Measurements from ENCODE around the gene NXT2.
"Not testable (repeated sequence)": the region's sequence is repeated elsewhere in the genome, so short reads cannot be mapped to it uniquely, and the experiment has no call there.

NXT2 gene

DNA sequence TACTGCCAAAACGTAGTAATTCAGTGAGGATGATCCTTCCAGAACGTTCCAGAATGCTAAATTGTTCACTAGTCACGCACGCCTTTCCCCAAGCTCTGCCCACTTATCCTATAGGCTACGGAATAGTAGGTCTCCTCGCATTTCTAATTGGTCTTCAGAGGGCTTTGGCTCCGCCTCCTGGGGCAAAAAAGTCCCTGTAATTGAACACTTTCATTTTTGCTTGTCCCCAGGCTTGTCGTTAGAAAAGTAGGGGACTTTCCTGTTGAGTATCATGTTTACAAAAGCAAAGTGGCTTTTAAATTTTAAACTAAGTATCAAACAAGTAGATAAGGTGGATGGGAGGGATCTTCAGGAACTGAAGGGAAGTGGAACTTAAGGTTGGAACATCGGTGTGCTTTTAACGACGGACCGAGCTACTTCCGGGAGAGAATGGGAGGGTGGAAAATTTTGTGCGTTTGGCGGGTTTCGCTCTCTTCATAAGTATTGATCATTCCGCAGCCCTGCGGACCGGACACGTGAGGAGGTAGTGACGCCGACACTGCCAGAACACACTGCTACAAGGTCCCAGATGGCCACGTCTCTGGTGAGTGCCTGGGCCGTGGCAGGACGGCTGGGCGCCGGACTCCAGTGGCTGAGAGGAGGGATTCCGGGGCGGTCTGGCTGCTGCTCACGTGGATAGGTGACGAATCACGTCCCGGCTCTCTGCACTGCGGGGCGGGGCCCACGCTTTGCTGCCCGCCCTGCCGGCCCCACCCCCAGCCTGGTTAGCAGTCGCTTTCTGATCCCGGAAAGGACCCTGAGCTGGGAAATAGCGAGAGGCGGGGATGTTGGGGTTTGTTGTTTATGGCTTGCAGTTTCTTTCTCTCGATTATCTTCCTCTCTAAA is at the start of gene NXT2:
Gene NXT2, plus strand, starts transcription at position 406 of the 885 bp plus-strand sequence. Its CDS starts 163 bp downstream, at position 569.
- DNase-seq (ENCODE audit: low read depth in 2 of 3, low spot score in 1 of 3): peak; percentile 57 to 73 (median 70)

DNA sequence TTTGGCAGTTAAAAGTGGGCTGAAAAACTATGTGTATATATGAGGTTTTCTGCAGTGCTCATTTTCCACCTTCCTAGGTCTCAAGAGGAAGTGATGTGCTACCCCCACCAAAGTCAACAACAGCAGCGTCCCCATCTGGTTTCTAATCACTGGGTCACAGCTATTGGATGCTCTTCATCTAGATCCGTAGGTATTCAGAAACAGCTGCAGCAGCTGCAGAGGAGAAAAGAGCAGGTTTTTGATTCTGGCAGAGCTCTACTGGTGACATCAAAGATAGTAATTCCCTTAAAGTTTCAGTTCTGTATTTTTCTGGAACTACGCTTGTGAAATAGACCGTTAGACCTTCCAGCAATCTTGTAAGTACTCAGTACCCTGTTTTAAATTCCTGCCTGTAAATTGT is 49.0 kb upstream of the NXT2 start:
- no peak for DNase-seq (ENCODE audit: low read depth in 2 of 3, low spot score in 1 of 3)

- DNase-seq (ENCODE audit: low read depth in 2 of 3, low spot score in 1 of 3): no peak
Measured at GRCh38 chrX:109489174-109489573, 47.5 kb upstream of the NXT2 start.

- no peak for DNase-seq (ENCODE audit: low read depth in 2 of 3, low spot score in 1 of 3)
Measured at GRCh38 chrX:109498434-109498833, 38.2 kb upstream of the NXT2 start.

DNA sequence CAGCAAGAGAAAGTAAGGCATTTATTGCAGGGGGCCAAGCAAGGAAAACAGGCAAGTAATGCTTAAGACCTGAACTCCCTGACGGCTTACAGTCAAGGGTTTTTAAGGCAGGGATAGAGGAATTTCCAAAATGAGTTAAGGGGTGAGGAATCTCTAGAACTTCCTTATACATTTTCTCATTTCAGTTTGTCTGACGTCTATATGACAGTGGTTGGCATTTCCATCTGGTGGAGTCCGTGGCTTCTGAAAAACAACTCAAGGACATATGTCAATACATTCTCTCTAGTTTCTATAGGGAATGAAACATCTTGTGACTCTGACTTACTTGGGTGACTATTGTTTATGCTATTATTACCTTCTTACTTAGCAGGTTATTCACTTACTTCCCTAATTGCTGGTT is 35.5 kb upstream of the NXT2 start:
- no peak for DNase-seq (ENCODE audit: low read depth in 2 of 3, low spot score in 1 of 3)

- no peak for DNase-seq (ENCODE audit: low read depth in 2 of 3, low spot score in 1 of 3)
Measured at GRCh38 chrX:109508915-109509314, 27.7 kb upstream of the NXT2 start.

GRCh38 chrX:109511113-109511512 is 25.5 kb upstream of the NXT2 start:
- DNase-seq (ENCODE audit: low read depth in 2 of 3, low spot score in 1 of 3): no peak

GRCh38 chrX:109519001-109519400 is 17.6 kb upstream of the NXT2 start:
- DNase-seq (ENCODE audit: low read depth in 2 of 3, low spot score in 1 of 3): no peak

DNA sequence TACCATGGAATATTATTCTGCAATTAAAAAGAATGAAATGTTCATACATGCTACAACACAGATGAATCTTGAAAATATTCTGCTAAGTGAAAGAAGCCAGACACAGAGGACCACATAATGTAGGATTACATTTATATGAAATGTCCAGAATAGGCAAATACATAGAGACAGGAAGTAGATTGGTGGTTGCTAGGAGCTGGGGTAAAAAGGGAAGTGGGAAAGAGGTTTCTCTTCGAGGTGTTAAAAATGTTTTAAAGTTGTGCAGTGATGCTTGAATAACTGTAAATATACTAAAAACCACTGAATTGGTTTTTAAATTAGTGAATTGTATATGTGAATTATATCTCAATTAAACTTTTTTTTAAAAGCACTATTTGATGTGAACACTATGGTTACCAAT is 3.6 kb upstream of the NXT2 start:
- DNase-seq (ENCODE audit: low read depth in 2 of 3, low spot score in 1 of 3): no peak

- no peak for DNase-seq (ENCODE audit: low read depth in 2 of 3, low spot score in 1 of 3)
Measured at GRCh38 chrX:109533631-109534030, 3.0 kb upstream of the NXT2 start.

- no peak for DNase-seq (ENCODE audit: low read depth in 2 of 3, low spot score in 1 of 3)
Measured at GRCh38 chrX:109534933-109535332, 1.7 kb upstream of the NXT2 start.

GRCh38 chrX:109535578-109535977 is 1.1 kb upstream of the NXT2 start:
- DNase-seq (ENCODE audit: low read depth in 2 of 3, low spot score in 1 of 3): no peak

- no peak for DNase-seq (ENCODE audit: low read depth in 2 of 3, low spot score in 1 of 3)
Measured at GRCh38 chrX:109537324-109537665, 651 bp downstream of the NXT2 start.

- not testable (repeated sequence) for DNase-seq (ENCODE audit: low read depth in 2 of 3, low spot score in 1 of 3)
Measured at GRCh38 chrX:109539007-109539406, 2.4 kb downstream of the NXT2 start.

GRCh38 chrX:109553862-109554261 is 17.2 kb downstream of the NXT2 start:
- DNase-seq (ENCODE audit: low read depth in 2 of 3, low spot score in 1 of 3): no peak

DNA sequence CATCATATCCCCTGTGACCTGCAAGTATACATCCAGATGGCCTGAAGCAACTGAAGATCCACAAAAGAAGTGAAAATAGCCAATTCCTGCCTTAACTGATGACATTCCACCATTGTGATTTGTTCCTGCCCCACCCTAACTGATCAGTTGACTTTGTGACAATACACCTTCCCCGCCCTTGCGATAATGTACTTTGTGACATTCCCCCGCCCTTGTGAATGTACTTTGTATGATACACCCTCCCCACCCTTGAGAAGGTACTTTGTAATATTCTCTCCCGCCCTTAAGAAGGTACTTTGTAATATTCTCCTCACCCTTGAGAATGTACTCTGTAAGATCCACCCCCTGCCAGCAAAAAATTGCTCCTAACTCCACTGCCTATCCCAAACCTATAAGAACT is 39.4 kb downstream of the NXT2 start:
- not testable (repeated sequence) for DNase-seq (ENCODE audit: low read depth in 2 of 3, low spot score in 1 of 3)

- DNase-seq (ENCODE audit: low read depth in 2 of 3, low spot score in 1 of 3): no peak
Measured at GRCh38 chrX:109577055-109577454, 40.4 kb downstream of the NXT2 start.

DNA sequence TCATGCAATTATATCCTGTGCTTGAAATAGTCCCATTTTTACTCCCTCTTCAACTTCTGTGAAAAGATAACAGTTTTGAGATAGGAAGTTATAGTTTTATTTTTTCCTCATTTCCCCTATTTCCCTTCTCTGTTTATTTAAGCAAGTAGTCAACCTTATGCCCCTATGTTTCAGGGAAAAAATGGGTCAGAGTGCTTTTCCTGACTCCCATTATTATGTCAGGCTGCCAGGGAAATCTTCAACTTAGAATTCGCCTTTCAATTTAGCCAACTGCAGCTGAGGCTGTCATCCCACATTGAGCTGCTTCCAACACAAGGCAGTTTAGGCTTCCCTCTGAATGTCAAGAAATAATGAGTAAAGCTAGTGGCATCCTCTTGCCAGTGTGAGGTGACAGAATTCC is 42.3 kb downstream of the NXT2 start:
- DNase-seq (ENCODE audit: low read depth in 2 of 3, low spot score in 1 of 3): no peak

DNA sequence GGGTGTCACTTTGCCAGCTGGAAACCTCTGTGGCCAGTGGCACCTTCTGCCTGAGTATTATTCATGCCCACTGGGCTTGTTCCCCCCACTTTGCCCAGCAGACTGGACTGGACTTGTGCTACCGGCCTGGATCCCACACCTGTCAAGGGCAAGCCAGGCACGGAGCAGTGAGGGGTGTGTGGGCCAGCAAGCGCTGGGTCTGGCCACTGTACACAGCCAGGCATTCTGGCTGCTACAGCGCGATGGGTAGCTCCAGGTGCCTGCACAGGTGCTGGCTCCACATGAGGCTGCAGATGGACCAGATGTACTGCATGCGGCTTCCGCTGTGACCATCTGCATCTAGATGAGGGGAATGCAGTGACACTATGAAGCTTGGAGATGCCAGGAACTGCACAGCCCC is 48.8 kb downstream of the NXT2 start:
- no peak for DNase-seq (ENCODE audit: low read depth in 2 of 3, low spot score in 1 of 3)

- DNase-seq (ENCODE audit: low read depth in 2 of 3, low spot score in 1 of 3): no peak
Measured at GRCh38 chrX:109590176-109590575, 53.5 kb downstream of the NXT2 start.

Measured in stimulated activated CD4-positive, alpha-beta T cell treated with anti-CD3 and anti-CD28 coated beads, Interleukin-12 subunit alpha, Interleukin-12 subunit beta, amount 100 ng/mL, for 48 hours (primary cell).